Mesodermal cell (in vitro differentiated cells): ENCODE data around the gene TCERG1L.
"Not testable (repeated sequence)": the region's sequence is repeated elsewhere in the genome, so short reads cannot be mapped to it uniquely, and the experiment has no call there.

ENCODE experiments used
- H3K27ac ChIP-seq: 2 replicates; pipeline ENCODE4 v1.7.0; 2013; ENCODE audit warnings: mild to moderate bottlenecking, low read depth, low read length, moderate library complexity; ENCODE audit not compliant: severe bottlenecking
- H3K36me3 ChIP-seq: 2 replicates; pipeline ENCODE4 v1.7.1; 2013; ENCODE audit warnings: mild to moderate bottlenecking, low read length, moderate library complexity; ENCODE audit not compliant: control insufficient read depth, insufficient read depth
- H3K4me1 ChIP-seq: one replicate; pipeline ENCODE4 v1.7.1; 2013; ENCODE audit warnings: mild to moderate bottlenecking, low read length; ENCODE audit not compliant: insufficient read depth, control insufficient read depth, poor library complexity, severe bottlenecking
- H3K4me3 ChIP-seq: 2 replicates; pipeline ENCODE4 v1.7.0; 2013; ENCODE audit warnings: low read length, control low read depth, mild to moderate bottlenecking; ENCODE audit not compliant: insufficient read depth, poor library complexity, severe bottlenecking; ENCODE audit errors: extremely low read depth
- H3K9me3 ChIP-seq: 2 replicates; pipeline ENCODE4 v1.7.1; 2013; ENCODE audit warnings: mild to moderate bottlenecking, low read length, moderate library complexity; ENCODE audit not compliant: control insufficient read depth
- WGBS, 2 experiments: methylation state at CpG; one replicate each; pipeline ENCODE4 v1.1.5; 2013; ENCODE audit warnings: missing lambda C conversion rate in 2 of 2; ENCODE audit not compliant: insufficient coverage in 2 of 2; 5-methylcytosine and 5-hydroxymethylcytosine counted together

TCERG1L gene

DNA sequence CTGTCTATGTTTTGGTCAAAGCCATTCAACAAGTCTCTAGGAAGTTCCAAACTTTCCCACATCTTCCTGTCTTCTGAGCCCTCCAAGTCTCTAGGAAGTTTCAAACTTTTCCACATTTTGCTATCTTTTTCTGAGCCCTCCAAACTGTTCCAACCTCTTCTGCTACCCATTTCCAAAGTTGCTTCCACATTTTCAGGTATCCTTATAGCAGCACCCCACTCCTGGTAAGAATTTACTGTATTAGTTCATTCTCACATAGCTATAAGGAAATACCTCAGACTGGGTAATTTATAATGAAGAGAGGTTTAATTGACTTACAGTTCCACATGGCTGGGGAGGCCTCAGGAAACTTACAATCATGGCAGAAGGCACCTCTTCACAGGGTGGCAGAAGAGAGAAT lies 159.1 kb downstream of the TCERG1L start:
- not testable (repeated sequence) for H3K9me3 ChIP-seq, H3K36me3 ChIP-seq, H3K4me1 ChIP-seq, H3K4me3 ChIP-seq, H3K27ac ChIP-seq

DNA sequence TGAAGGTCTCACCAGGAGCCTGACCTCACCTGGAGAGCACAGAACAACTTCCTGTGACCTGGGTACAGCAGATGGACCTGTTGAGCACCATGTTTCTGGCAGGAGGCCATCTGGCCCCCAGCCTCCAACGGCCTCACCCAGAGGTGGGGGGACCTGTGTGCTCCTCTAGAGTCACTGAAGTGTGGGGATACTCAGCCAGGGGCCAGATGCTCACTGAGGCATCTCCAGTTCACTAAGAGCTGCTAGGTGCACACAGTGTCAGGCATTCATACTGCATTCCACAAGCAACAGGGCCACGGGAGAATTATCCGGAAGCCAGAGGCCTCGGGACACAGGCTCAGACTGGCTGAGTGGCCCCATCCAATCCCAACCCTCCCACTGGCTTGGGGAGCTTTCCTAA lies 161.4 kb downstream of the TCERG1L start:
- H3K36me3 ChIP-seq = no peaks in the 10 kb centered on the region
- H3K27ac ChIP-seq = no peak overlapping the region
- no peaks in the 10 kb centered on the region for H3K4me1 ChIP-seq
- H3K4me3 ChIP-seq = no peak overlapping the region
- 52 to 60% methylated on average over 3 of the region's 4 CpGs for WGBS, 2 experiments
- peaks cover 3% of the 10 kb centered on the region for H3K9me3 ChIP-seq

DNA sequence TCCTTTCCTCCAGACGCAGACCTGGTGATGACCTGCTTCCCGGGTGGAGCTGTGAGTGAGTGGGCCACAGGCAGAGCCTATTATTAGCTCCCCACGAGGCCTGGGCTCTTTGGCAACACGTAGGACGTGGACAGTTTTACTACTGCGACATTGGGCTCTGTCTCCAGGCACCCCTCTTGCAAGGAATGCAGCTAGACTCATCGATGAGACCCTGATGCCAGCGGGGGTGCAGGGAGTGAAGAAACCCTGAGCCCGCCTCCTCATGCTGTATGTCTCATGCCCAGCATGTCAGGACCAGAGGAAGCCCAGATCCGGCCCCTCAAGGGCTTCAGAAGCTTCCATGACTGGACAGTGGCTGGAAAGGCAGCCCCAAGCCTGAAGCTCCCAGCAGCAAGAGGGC lies 161.9 kb downstream of the TCERG1L start:
- WGBS, 2 experiments = 83 to 86% methylated on average over 10 of the region's 10 CpGs
- H3K4me1 ChIP-seq = no peaks in the 10 kb centered on the region

DNA sequence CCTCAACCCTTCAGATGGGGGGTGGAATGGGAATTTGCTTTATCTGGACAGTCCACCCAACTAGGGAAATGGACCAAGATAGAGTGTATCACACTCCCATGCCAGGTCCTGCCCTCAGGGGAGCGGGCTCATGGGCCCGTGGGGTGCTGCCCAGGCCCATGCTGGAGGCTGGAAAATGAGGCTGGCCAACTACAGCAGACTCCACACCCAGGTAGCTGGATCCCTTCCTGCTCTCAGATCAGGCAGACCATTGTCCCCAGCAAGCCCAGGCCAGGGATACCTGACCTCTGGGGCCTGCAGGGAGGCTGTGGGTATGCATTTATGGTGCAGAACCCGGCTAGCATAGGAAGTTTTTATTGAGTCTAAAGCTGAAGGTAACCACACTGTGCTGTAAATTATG lies 162.4 kb downstream of the TCERG1L start:
- no peak overlapping the region for H3K27ac ChIP-seq
- H3K4me3 ChIP-seq = no peak overlapping the region
- 67 to 83% methylated on average over 2 to 3 of the region's 3 CpGs for WGBS, 2 experiments
- H3K9me3 ChIP-seq = peaks cover 3% of the 10 kb centered on the region
- H3K4me1 ChIP-seq = no peaks in the 10 kb centered on the region
- no peaks in the 10 kb centered on the region for H3K36me3 ChIP-seq

More for the DNA sequence above, 161.9 kb downstream of the TCERG1L start:
- no peaks in the 10 kb centered on the region for H3K36me3 ChIP-seq
- H3K27ac ChIP-seq = no peak overlapping the region
- no peak overlapping the region for H3K4me3 ChIP-seq
- H3K9me3 ChIP-seq = peaks cover 3% of the 10 kb centered on the region

DNA sequence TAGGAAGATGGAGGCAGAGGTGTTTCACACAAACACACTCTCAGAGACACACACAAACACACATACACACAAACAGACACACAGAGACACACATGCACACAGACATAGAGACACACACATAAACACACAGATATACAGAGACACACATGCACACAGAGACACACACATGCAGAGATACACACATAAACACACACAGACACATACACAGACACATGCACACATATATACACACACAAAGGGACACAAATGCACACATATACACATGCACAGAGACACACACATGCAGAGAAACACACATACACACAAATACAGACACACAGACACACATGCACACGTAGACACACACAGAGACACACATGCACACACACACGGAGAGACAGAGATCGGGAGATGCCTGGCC lies 163.3 kb downstream of the TCERG1L start:
- 88 to 100% methylated on average over 3 of the region's 3 CpGs for WGBS, 2 experiments
- H3K4me3 ChIP-seq = no peak overlapping the region
- H3K4me1 ChIP-seq = no peaks in the 10 kb centered on the region
- H3K36me3 ChIP-seq = no peaks in the 10 kb centered on the region
- peaks cover 3% of the 10 kb centered on the region for H3K9me3 ChIP-seq
- H3K27ac ChIP-seq = no peak overlapping the region

DNA sequence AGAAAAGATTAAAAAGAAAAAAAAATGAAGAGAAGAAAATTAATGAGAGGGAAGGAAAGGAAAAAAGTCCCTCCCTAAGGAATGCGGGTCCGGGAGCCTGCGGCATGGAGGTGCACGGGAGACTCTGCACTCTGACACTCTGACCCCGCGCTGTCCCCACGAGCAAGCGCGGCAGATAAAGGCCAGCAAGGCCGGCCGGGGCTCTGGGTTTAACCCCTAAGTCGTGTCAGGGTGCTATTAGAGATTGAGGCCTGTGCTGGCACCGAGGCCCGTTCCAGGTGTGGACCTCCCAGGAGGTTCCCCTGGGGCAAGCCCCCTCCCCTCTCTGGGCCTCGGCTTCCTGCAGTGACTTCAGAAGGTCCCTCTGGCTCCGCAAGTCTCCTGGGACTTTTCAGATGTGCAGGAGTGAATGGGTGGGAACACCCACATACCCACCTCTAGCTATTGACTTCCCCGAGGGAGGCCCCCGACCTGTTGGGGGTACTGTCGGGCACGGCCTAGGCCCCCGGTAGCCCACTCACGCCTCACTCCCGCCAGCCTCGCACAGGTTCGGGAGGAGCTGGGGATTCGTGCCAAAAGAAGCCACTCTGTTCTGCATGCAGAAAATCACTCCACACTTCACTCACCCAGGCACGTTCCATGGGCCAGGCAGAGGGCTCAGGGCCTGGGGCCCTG lies 164.1 kb downstream of the TCERG1L start:
- H3K27ac ChIP-seq = no peak overlapping the region
- no peak overlapping the region for H3K4me3 ChIP-seq
- H3K9me3 ChIP-seq = peaks cover 3% of the 10 kb centered on the region
- no peaks in the 10 kb centered on the region for H3K36me3 ChIP-seq
- 93 to 95% methylated on average over 19 to 26 of the region's 27 CpGs for WGBS, 2 experiments
- no peaks in the 10 kb centered on the region for H3K4me1 ChIP-seq

DNA sequence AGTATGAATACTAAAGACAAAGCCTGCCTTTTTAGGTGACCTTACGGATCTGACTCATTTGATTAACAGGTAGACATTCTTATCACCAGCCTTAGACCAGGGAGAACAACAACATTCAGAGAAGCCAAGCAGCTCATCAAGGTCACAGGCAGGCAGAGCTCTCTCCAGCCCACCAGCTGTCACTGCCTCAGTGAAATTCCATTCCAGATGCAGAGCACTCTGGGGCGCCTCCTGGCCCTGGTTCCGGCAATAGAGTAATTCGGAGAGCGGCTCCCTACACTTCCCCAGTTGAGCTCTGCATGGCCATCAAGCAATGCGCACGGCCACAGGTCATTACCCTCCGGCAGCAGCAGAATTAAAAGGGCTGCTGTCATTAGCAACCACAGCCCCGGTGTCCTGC lies 164.7 kb downstream of the TCERG1L start:
- WGBS, 2 experiments = 80 to 87% methylated on average over 7 to 9 of the region's 9 CpGs
- no peak overlapping the region for H3K27ac ChIP-seq
- no peak overlapping the region for H3K4me3 ChIP-seq
- H3K9me3 ChIP-seq = peaks cover 3% of the 10 kb centered on the region
- no peaks in the 10 kb centered on the region for H3K4me1 ChIP-seq
- H3K36me3 ChIP-seq = no peaks in the 10 kb centered on the region

DNA sequence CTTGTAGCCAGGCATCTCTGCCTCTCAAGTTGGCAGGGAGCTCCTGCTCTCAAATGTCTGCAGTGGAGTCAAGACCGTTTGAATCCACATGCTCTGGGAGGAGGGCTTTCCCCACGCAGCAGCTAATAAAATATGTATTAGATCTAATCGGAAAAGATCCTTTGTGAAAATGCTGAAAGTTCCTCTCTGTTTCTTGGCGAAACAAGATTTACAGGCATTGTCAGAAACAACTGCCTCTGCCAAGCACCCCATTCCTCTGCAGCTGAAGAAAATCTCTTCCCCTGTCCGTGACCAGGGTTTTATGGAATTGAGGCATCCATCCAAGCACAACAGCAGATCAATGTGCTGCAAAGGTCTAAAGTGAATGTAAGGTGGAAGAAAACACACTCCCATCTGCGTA lies 165.8 kb downstream of the TCERG1L start:
- Histone ChIP-seq H3K4me1 (no peaks in the 10 kb centered on the region), H3K27ac (no peak overlapping the region), H3K36me3 (no peaks in the 10 kb centered on the region), H3K9me3 (no peaks in the 10 kb centered on the region), H3K4me3 (no peak overlapping the region)
- WGBS, 2 experiments = 94 to 97% methylated on average over 5 of the region's 6 CpGs

DNA sequence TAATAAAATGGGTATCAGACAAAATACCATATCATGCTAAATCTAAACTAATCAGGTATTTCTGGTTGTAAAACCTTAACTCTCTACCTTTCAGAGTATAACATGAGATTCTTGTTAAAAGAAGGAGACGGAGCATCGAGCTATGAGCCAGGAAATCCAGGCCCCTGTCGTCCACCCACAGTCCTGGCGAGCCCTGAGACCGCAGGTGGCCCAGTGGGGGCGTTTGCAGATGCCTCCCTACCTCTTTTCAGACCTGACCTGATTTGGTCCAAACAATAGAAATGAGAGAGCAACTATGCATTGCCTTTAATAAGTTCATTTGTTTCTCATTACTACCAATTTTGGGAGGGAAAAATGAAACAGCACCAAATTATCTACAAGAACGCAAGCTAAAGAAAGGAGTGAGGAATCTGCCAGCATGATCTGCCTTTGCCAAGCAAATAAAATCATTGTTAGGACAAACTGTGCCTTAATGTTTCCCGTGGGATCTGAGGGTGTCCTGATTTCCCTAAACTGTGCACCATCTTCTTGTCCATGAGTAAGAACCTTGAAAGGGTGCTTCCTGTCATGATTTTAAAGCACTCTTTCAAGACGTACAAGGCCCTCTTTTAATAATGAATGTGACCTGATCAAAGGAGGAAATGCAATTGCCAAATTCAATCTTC lies 166.7 kb downstream of the TCERG1L start:
- Histone ChIP-seq H3K27ac (no peak overlapping the region), H3K4me1 (no peaks in the 10 kb centered on the region), H3K9me3 (no peaks in the 10 kb centered on the region), H3K36me3 (no peaks in the 10 kb centered on the region), H3K4me3 (no peak overlapping the region)
- WGBS, 2 experiments = 73 to 78% methylated on average over 6 of the region's 9 CpGs

DNA sequence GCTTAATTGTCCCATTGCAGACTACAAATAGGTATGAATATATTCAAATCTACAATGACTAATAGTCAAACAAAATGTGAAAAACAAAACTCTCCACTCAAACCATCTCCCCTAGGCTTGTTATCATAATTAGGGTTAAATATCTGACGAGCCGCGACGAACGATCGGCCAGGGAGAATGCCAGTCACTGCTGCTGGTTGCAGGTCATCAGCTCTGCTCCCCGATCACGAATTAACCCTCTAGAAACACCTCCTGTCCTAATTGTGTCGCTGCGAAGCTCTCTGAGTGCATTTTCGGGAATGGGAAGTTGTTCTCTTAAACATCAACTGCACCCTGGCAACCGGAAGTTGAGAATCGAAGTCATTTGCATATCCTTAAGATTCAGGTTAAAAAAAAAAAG lies 167.3 kb downstream of the TCERG1L start:
- no peak overlapping the region for H3K4me3 ChIP-seq
- no peak overlapping the region for H3K27ac ChIP-seq
- no peaks in the 10 kb centered on the region for H3K4me1 ChIP-seq
- H3K9me3 ChIP-seq = no peaks in the 10 kb centered on the region
- 82 to 89% methylated on average over 10 of the region's 13 CpGs for WGBS, 2 experiments
- no peaks in the 10 kb centered on the region for H3K36me3 ChIP-seq

DNA sequence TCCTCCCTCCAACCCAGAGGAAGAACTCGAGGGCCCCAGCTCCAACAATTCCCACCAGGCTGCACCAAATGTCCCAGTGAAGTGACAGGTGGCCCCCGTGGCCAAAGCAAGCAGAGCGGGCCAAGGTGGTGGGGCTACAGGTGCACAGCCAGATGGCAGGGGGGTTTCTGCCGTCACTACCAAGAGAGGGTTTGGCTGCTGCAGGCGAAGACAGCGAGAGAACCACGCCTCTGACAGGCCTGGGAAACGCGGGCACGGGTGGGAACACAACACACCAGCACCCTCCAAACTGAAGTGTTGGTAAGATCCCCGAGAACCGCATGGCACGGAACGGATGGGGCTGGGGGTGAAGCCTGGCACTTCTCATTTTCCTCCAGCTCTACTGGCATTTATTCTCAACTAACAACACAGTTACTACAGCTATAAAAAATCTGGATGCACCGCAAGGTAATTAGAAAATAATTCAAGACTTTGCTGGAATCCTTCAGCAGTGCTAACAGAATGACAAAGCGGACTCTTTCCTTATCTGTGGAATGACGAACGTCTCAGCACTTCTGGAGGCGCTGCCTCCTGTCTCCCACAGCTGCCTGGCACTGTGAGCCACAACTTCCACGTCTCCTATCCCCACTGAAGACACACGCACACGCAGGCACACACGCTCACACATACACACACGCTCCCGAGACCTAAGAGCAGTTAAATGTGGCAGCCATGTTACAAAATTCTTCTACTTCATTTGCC lies 167.9 kb downstream of the TCERG1L start:
- Histone ChIP-seq H3K4me3 (no peak overlapping the region), H3K4me1 (no peaks in the 10 kb centered on the region)

More for the DNA sequence above, 167.9 kb downstream of the TCERG1L start:
- H3K27ac ChIP-seq = no peak overlapping the region
- H3K36me3 ChIP-seq = no peaks in the 10 kb centered on the region
- no peaks in the 10 kb centered on the region for H3K9me3 ChIP-seq
- 86% methylated on average over 16 to 23 of the region's 25 CpGs for WGBS, 2 experiments
